Trophoblast cell (in vitro differentiated cells and primary cell): ENCODE data around the gene UMPS.

Experiments used
- DNase-seq, 2 donors: peaks; one replicate each; pipeline ENCODE4 v3.0.0-alpha.2; 2016
- H2AFZ ChIP-seq: 2 replicates; pipeline ENCODE4 v1.6.1; 2013; ENCODE audit warnings: low read length, moderate library complexity, mild to moderate bottlenecking; ENCODE audit not compliant: insufficient read depth, poor library complexity
- H2AK5ac ChIP-seq: 2 replicates; pipeline ENCODE4 v1.6.1; 2013; ENCODE audit warnings: mild to moderate bottlenecking, low read length
- H2BK120ac ChIP-seq: 2 replicates; pipeline ENCODE4 v1.6.1; 2013; ENCODE audit warnings: low read length, mild to moderate bottlenecking, moderate library complexity; ENCODE audit not compliant: insufficient read depth, poor library complexity
- H2BK12ac ChIP-seq: 2 replicates; pipeline ENCODE4 v1.6.1; 2013; ENCODE audit warnings: mild to moderate bottlenecking, low read length, moderate library complexity
- H2BK5ac ChIP-seq: 2 replicates; pipeline ENCODE4 v1.6.1; 2013; ENCODE audit warnings: low read length, low read depth, moderate library complexity, mild to moderate bottlenecking; ENCODE audit not compliant: poor library complexity
- H3K14ac ChIP-seq: 2 replicates; pipeline ENCODE4 v1.6.1; 2013; ENCODE audit warnings: mild to moderate bottlenecking, low read length
- H3K18ac ChIP-seq: 2 replicates; pipeline ENCODE4 v1.6.1; 2013; ENCODE audit warnings: mild to moderate bottlenecking, low read length
- H3K23ac ChIP-seq: 2 replicates; pipeline ENCODE4 v1.6.1; 2013; ENCODE audit warnings: low read length
- H3K27ac ChIP-seq: 2 replicates; pipeline ENCODE4 v1.5.1; 2013; ENCODE audit warnings: low read depth, mild to moderate bottlenecking, inconsistent platforms, low read length, moderate library complexity
- H3K27me3 ChIP-seq: 2 replicates; pipeline ENCODE4 v1.6.1; 2013; ENCODE audit warnings: inconsistent platforms, mild to moderate bottlenecking, low read length, moderate library complexity; ENCODE audit not compliant: insufficient read depth
- H3K36me3 ChIP-seq, 2 experiments: 1 replicate in 1 of 2; 2 replicates in 1 of 2; pipeline ENCODE4 v1.6.1; 2013; ENCODE audit warnings: low read length in 2 of 2, mild to moderate bottlenecking in 2 of 2, moderate library complexity in 1 of 2; ENCODE audit not compliant: insufficient read depth in 2 of 2, control insufficient read depth in 1 of 2
- H3K4ac ChIP-seq: 2 replicates; pipeline ENCODE4 v1.6.1; 2013; ENCODE audit warnings: low read depth, mild to moderate bottlenecking, low read length, moderate library complexity
- H3K4me1 ChIP-seq, 2 experiments: 1 replicate in 1 of 2; 2 replicates in 1 of 2; pipeline ENCODE4 v1.6.1; 2013; ENCODE audit warnings: low read length in 2 of 2, mild to moderate bottlenecking in 2 of 2, moderate library complexity in 1 of 2; ENCODE audit not compliant: insufficient read depth in 2 of 2, control insufficient read depth in 1 of 2
- H3K4me2 ChIP-seq: 2 replicates; pipeline ENCODE4 v1.6.1; 2013; ENCODE audit warnings: inconsistent platforms, mild to moderate bottlenecking, low read length, moderate library complexity
- H3K4me3 ChIP-seq: 2 replicates; pipeline ENCODE4 v1.5.1; 2013; ENCODE audit warnings: mild to moderate bottlenecking, low read depth, low read length, inconsistent platforms
- H3K79me1 ChIP-seq: one replicate; pipeline ENCODE4 v1.6.1; 2013; ENCODE audit warnings: low read length
- H3K79me2 ChIP-seq: 2 replicates; pipeline ENCODE4 v1.6.1; 2013; ENCODE audit warnings: low read length, mild to moderate bottlenecking; ENCODE audit not compliant: control insufficient read depth, insufficient read depth, poor library complexity
- H3K9ac ChIP-seq: 2 replicates; pipeline ENCODE4 v1.6.1; 2013; ENCODE audit warnings: mild to moderate bottlenecking, low read length
- H3K9me3 ChIP-seq: 2 replicates; pipeline ENCODE4 v1.6.1; 2013; ENCODE audit warnings: low read depth, mild to moderate bottlenecking, control low read depth, inconsistent platforms, low read length; ENCODE audit not compliant: insufficient read depth
- H4K12ac ChIP-seq: 2 replicates; pipeline ENCODE4 v1.6.1; 2013; ENCODE audit warnings: low read depth, mild to moderate bottlenecking, low read length, moderate library complexity
- H4K8ac ChIP-seq: 2 replicates; pipeline ENCODE4 v1.6.1; 2013; ENCODE audit warnings: low read depth, mild to moderate bottlenecking, low read length, moderate library complexity
- H4K91ac ChIP-seq: one replicate; pipeline ENCODE4 v1.6.1; 2013; ENCODE audit warnings: low read depth, mild to moderate bottlenecking, low read length, moderate library complexity
- WGBS: extraction: QIAGEN DNeasy Blood & Tissue Kit; methylation state at CpG from one replicate; pipeline ENCODE4 v1.1.7; 2013; ENCODE audit warnings: missing lambda C conversion rate; ENCODE audit not compliant: insufficient read length, insufficient coverage; ENCODE audit errors: extremely low coverage; 5-methylcytosine and 5-hydroxymethylcytosine counted together

The UMPS gene

GRCh38 chr3:124763206-124763605 is 33.0 kb downstream of the UMPS start:
- Histone ChIP-seq H4K8ac (peak overlapping the region; percentile 75), H3K9me3 (peaks cover 2% of the 10 kb centered on the region), H3K4me1 (peaks cover 40 to 46% of the 10 kb centered on the region in 2 experiments), H3K23ac (no peak overlapping the region), H3K27ac (peak overlapping the region; percentile 89), H2BK120ac (peak overlapping the region; percentile 83), H2AK5ac (peak overlapping the region; percentile 87), H3K4me3 (no peak overlapping the region), H3K9ac (no peak overlapping the region), H3K27me3 (no peaks in the 10 kb centered on the region), H3K79me2 (peaks cover 12% of the 10 kb centered on the region), H4K91ac (peak overlapping the region; percentile 98), H3K4ac (peak overlapping the region; percentile 61), H2AFZ (no peak overlapping the region), H4K12ac (peak overlapping the region; percentile 20), H3K4me2 (no peak overlapping the region), H3K36me3 (peaks cover 37 to 41% of the 10 kb centered on the region in 2 experiments), H3K14ac (peak overlapping the region; percentile 83), H2BK12ac (peak overlapping the region; percentile 82), H3K79me1 (peaks cover 32% of the 10 kb centered on the region), H2BK5ac (peak overlapping the region; percentile 84), H3K18ac (peak overlapping the region; percentile 77)
- WGBS = no CpG with 5 or more reads among the region's 8 CpGs
- no peak for DNase-seq

DNA sequence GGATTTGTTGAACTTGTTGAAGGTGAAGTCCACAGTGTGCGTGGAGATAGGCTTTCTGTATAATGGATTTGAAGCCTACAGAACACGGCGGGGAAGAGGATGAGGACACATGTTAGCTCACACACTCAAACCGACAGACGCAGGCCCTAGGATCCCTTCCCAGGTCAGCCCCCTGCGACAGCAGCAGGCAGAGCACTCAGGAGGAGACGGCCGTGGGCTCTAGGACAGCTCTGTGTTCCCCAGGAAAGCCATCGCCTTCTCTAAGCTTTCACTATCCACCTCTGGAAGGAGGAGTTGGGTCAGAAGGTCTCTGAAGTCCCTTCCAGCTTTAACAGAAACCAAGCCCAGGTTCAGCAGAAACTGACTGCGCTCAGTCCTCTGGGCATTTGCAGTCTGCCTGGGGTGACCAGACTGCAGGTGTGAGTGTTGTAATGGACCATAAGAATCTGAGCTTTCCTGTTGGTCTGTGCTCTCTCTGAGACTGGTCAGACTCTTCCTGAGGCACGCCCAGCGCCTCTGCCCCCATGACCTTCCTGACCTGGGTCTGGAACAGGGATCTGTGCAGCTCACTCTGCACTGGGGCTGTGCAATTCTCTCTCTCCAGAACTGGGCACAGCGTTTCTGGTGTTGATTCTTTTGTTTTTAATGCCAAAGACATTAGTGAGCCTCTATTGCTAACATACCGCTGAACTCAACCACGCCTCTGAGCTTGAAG is 33.5 kb downstream of the UMPS start:
- Histone ChIP-seq H3K14ac (peak overlapping the region; percentile 83), H3K27me3 (no peaks in the 10 kb centered on the region), H3K9ac (no peak overlapping the region), H3K27ac (peak overlapping the region; percentile 89), H4K91ac (peak overlapping the region; percentile 98), H3K4me2 (peak overlapping the region; percentile 32), H3K9me3 (peaks cover 2% of the 10 kb centered on the region), H2BK120ac (peak overlapping the region; percentile 89), H3K4ac (peak overlapping the region; percentile 61), H3K18ac (peak overlapping the region; percentile 77), H3K79me1 (peaks cover 36% of the 10 kb centered on the region), H3K4me1 (peaks cover 41 to 48% of the 10 kb centered on the region in 2 experiments), H2AFZ (no peak overlapping the region), H3K36me3 (peaks cover 39 to 46% of the 10 kb centered on the region in 2 experiments), H2BK5ac (peak overlapping the region; percentile 84), H3K79me2 (peaks cover 12% of the 10 kb centered on the region), H3K23ac (no peak overlapping the region), H4K12ac (no peak overlapping the region), H2BK12ac (peak overlapping the region; percentile 82), H3K4me3 (no peak overlapping the region), H2AK5ac (peak overlapping the region; percentile 87), H4K8ac (peak overlapping the region; percentile 75)
- DNase-seq = peak; percentile 50 to 82
- no CpG with 5 or more reads among the region's 15 CpGs for WGBS

GRCh38 chr3:124764746-124765145 is 34.5 kb downstream of the UMPS start:
- H3K27me3 ChIP-seq = no peaks in the 10 kb centered on the region

GRCh38 chr3:124765197-124765840 is 35.1 kb downstream of the UMPS start:
- no CpG with 5 or more reads among the region's 5 CpGs for WGBS
- Histone ChIP-seq H3K27me3 (no peaks in the 10 kb centered on the region), H4K8ac (peak overlapping the region; percentile 68)

More at GRCh38 chr3:124764746-124765145, 34.5 kb downstream of the UMPS start:
- H3K18ac ChIP-seq = peak overlapping the region; percentile 87
- no peak for DNase-seq
- H2AK5ac ChIP-seq = peak overlapping the region; percentile 82
- peaks cover 41 to 50% of the 10 kb centered on the region in 2 experiments for H3K36me3 ChIP-seq
- H3K79me2 ChIP-seq = peaks cover 12% of the 10 kb centered on the region
- no peak overlapping the region for H3K9ac ChIP-seq
- no peak overlapping the region for H2AFZ ChIP-seq
- peak overlapping the region; percentile 11 for H4K12ac ChIP-seq
- H3K79me1 ChIP-seq = peaks cover 44% of the 10 kb centered on the region
- no peak overlapping the region for H3K4me3 ChIP-seq
- H3K23ac ChIP-seq = no peak overlapping the region
- no CpG with 5 or more reads among the region's 5 CpGs for WGBS
- peak overlapping the region; percentile 84 for H3K27ac ChIP-seq
- peak overlapping the region; percentile 65 for H3K14ac ChIP-seq
- H2BK120ac ChIP-seq = peak overlapping the region; percentile 89
- peaks cover 2% of the 10 kb centered on the region for H3K9me3 ChIP-seq
- peak overlapping the region; percentile 71 for H3K4ac ChIP-seq
- H2BK12ac ChIP-seq = peak overlapping the region; percentile 66
- H2BK5ac ChIP-seq = peak overlapping the region; percentile 72
- H3K4me1 ChIP-seq = peaks cover 49 to 54% of the 10 kb centered on the region in 2 experiments
- H4K8ac ChIP-seq = peak overlapping the region; percentile 68
- H3K4me2 ChIP-seq = peak overlapping the region; percentile 32
- H4K91ac ChIP-seq = peak overlapping the region; percentile 92

More at GRCh38 chr3:124765197-124765840, 35.1 kb downstream of the UMPS start:
- Histone ChIP-seq H3K9ac (no peak overlapping the region), H4K91ac (peak overlapping the region; percentile 92), H2AK5ac (peak overlapping the region; percentile 82), H3K4ac (peak overlapping the region; percentile 8), H3K36me3 (peaks cover 41 to 50% of the 10 kb centered on the region in 2 experiments), H3K18ac (peak overlapping the region; percentile 87), H3K4me2 (no peak overlapping the region), H2BK5ac (peak overlapping the region; percentile 13), H3K4me3 (no peak overlapping the region), H3K27ac (peak overlapping the region; percentile 84), H3K14ac (peak overlapping the region; percentile 7), H4K12ac (no peak overlapping the region), H3K9me3 (peaks cover 2% of the 10 kb centered on the region), H2BK12ac (peak overlapping the region; percentile 66), H3K79me1 (peaks cover 49% of the 10 kb centered on the region), H2BK120ac (peak overlapping the region; percentile 89), H3K4me1 (peaks cover 50 to 56% of the 10 kb centered on the region in 2 experiments), H3K23ac (no peak overlapping the region), H2AFZ (no peak overlapping the region), H3K79me2 (peaks cover 15% of the 10 kb centered on the region)
- no peak for DNase-seq
